HL-60 (cell line): ENCODE data around the gene HS3ST5.

Experiments used
- DNase-seq, 2 experiments: peaks; one replicate each; pipeline ENCODE4 v3.0.0-alpha.2; 2010 to 2020; ENCODE audit warnings: low read depth in 1 of 2, low spot score in 1 of 2
- H3K27ac ChIP-seq: fragments of 250-450 bp; sonication (Bioruptor Pico); replicated peaks from 2 replicates; pipeline ENCODE4 v1.5.1; 2020; ENCODE audit warnings: mild to moderate bottlenecking, moderate library complexity
- H3K27me3 ChIP-seq: fragments of 250-450 bp; sonication (Bioruptor Pico); 2 replicates; pipeline ENCODE4 v1.5.1; 2021; ENCODE audit warnings: mild to moderate bottlenecking, moderate library complexity; ENCODE audit not compliant: insufficient read depth, poor library complexity, severe bottlenecking
- H3K4me3 ChIP-seq: replicated peaks from 2 replicates; pipeline ENCODE4 v1.5.1; 2011; ENCODE audit warnings: mild to moderate bottlenecking, control low read depth, low read length; ENCODE audit not compliant: insufficient read depth
- CTCF ChIP-seq: IDR thresholded peaks from one replicate; pipeline ENCODE4 v1.5.1; 2011; ENCODE audit warnings: low read length, control low read depth, inconsistent platforms; ENCODE audit not compliant: insufficient read depth
- GABPA ChIP-seq: IDR thresholded peaks from 2 replicates; pipeline ENCODE4 v1.6.1; 2012; ENCODE audit warnings: low read depth
- POLR2AphosphoS5 ChIP-seq: IDR thresholded peaks from 2 replicates; pipeline ENCODE4 v1.6.1; 2012; ENCODE audit warnings: low read depth
- REST ChIP-seq: IDR thresholded peaks from 2 replicates; pipeline ENCODE4 v1.6.1; 2012; ENCODE audit warnings: low read depth; ENCODE audit not compliant: insufficient replicate concordance
- SPI1 ChIP-seq: IDR thresholded peaks from 2 replicates; pipeline ENCODE4 v1.6.1; 2012; ENCODE audit warnings: low read depth, mild to moderate bottlenecking, borderline replicate concordance

The HS3ST5 gene

GRCh38 chr6:114040871-114041270 is 302.0 kb downstream of the HS3ST5 start:
- DNase-seq: peak in 1 of 2 experiments; percentile 41
- Histone ChIP-seq H3K4me3 (no peak overlapping the region), H3K27me3 (no peaks in the 10 kb centered on the region), H3K27ac (no peak overlapping the region)
- TF ChIP-seq GABPA: no peak
- TF ChIP-seq CTCF: no peak
- no peak for TF ChIP-seq SPI1
- TF ChIP-seq POLR2AphosphoS5: no peak

GRCh38 chr6:114039841-114040240 is 303.0 kb downstream of the HS3ST5 start:
- Histone ChIP-seq H3K27me3 (no peaks in the 10 kb centered on the region), H3K4me3 (no peak overlapping the region), H3K27ac (no peak overlapping the region)
- TF ChIP-seq GABPA (no peak), SPI1 (peak; percentile 5; the same call in 1 of the 2 replicates)
- DNase-seq: peak; percentile 7 to 37

GRCh38 chr6:114033606-114034005 is 309.2 kb downstream of the HS3ST5 start:
- DNase-seq: no peak
- Histone ChIP-seq H3K4me3 (no peak overlapping the region), H3K27ac (no peak overlapping the region), H3K27me3 (no peaks in the 10 kb centered on the region)
- no peak for TF ChIP-seq REST

GRCh38 chr6:114032721-114033120 is 310.1 kb downstream of the HS3ST5 start:
- H3K4me3 ChIP-seq: no peak overlapping the region
- no peak for DNase-seq
- no peaks in the 10 kb centered on the region for H3K27me3 ChIP-seq
- H3K27ac ChIP-seq: no peak overlapping the region
- TF ChIP-seq REST (no peak), SPI1 (no peak), GABPA (no peak), POLR2AphosphoS5 (no peak)

GRCh38 chr6:114030767-114031166 is 312.1 kb downstream of the HS3ST5 start:
- H3K27me3 ChIP-seq: no peaks in the 10 kb centered on the region
- TF ChIP-seq POLR2AphosphoS5: no peak
- TF ChIP-seq CTCF: no peak
- no peak for TF ChIP-seq REST
- TF ChIP-seq GABPA: no peak
- H3K27ac ChIP-seq: no peak overlapping the region
- H3K4me3 ChIP-seq: no peak overlapping the region
- DNase-seq: no peak
